NCI-H526 (cell line): ENCODE data around the gene EIF5A.
A peak's percentile ranks its signal among the peaks of the same experiment; 100 is the strongest.

Experiments
- DNase-seq, 2 experiments: peaks; one replicate each; lab custom pipeline; 2025; lab: John Stamatoyannopoulos, UW

EIF5A gene

DNA sequence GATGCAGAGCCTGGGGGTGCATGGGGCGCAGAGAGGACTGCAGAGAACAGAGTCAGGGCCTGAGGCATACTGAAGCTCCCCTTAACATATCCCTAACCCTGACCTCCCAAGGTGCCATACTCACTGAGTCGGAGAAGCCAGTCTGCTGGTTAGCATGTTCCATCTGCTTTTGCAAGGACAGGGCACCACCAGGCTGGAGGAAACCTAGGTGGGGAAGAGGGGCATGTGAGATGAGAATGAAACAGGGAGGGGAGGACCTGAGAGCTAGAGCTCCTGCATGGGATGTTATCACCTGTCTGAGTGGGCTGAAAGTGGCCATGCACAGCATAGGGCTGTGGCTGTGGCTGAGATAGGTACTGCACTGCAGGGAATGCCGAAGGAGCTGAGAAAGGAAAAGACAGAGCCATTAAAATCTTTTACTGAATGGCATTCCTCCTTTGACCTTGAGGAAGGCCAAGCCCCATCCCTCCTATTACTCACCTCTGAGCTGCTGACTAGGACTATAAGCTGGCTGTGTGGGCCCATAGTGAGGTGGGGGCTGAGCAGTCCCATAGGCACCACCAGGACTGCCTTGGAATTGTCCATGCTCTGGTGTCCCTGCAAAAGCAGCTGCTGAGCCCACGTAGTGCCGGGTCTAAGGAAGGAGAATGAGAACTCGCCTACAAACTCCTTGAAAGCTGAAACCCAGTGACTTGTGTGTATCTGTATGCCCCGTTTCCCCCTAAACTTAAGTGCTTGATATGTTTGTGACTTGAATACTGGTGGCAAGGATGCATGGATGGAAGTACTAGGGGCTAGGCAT lies 5.9 kb downstream of the EIF5A start:
- DNase-seq: no peak

DNA sequence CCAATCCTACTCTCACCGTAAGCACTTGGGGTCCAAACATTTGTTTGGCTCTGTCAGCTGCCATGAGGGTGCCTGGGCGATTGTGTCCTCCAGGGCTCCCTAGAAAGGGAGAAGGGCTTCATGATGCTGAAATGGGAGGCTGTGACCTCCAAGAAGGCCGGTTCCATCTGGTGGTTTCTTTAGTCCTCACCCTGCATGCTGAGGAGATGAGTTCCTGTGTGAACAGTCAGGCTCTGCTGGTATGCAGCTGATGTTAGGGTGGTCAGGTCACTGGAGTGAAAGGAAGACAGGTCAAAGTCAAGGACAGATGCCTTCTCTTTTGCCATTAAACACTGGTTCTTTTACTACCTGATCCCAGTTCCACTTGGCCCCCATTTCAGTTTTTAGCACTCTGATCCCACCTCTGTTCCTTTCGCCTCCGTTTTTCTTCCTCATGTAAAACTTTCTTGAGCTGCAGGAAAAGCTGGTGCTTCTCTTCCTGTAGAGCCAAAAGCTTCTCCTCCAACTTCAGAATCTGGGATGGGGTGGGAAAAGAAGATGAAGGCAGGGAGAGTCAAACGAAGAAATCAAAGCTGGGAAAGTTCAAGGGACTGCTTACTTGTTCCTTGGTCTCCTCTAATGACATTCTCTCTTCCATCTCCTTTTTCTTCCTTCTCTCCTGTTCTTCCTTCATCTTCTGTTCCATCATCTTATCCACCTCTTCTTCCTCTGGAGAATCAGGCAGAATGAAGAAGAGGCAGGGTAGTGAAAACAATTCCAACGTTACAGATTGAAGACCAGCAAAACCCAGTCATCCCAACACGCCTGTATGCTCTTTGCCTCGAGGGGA lies 6.7 kb downstream of the EIF5A start:
- DNase-seq: no peak

DNA sequence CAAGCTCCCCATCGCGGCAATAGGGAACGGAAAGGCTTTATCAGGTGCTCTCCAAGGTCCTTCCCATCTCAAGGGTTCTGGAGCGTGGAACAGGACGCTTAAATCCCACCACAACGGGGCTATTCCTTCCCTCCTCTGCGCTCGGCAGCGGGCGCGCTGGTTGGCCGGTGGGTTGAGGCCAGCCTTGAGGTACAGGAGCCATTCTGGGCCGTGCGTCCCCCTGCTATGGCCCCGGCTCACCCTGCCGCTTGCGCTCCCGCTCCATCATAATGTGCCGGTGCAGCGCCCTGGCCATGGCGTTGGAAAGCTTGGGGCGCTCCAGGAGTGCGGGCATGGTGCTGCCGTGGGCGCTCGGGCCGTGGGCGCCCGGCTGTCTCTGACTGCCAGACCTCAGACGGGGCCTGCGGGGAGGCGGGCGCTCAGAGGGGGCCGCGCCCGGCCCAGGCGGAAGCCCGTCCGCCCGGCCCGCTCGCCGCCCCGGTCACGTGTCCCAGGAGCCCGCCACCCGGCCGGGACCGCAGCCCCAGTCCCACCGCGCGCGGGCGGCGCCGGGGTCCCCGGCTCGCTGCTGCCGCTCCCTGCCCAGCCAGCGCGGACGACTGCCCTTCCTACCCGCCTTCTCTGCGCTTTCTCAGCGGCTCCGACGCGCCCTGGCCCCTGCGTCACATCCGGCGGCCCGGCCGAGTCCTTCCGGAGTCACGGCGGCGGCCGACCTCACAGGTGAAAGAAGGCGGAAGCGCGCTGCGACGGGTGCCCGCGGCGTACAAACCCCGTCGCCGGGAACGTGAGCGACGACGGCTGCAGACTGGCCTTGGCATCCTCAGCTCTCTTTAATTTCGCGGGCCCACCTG lies 7.5 kb downstream of the EIF5A start, which contains the start of gene GPS2:
GPS2 (minus strand) TSS at position 642 of the 851 bp plus-strand sequence; CDS start at position 334, 308 bp downstream.
- peak; percentile 47 to 88 for DNase-seq

DNA sequence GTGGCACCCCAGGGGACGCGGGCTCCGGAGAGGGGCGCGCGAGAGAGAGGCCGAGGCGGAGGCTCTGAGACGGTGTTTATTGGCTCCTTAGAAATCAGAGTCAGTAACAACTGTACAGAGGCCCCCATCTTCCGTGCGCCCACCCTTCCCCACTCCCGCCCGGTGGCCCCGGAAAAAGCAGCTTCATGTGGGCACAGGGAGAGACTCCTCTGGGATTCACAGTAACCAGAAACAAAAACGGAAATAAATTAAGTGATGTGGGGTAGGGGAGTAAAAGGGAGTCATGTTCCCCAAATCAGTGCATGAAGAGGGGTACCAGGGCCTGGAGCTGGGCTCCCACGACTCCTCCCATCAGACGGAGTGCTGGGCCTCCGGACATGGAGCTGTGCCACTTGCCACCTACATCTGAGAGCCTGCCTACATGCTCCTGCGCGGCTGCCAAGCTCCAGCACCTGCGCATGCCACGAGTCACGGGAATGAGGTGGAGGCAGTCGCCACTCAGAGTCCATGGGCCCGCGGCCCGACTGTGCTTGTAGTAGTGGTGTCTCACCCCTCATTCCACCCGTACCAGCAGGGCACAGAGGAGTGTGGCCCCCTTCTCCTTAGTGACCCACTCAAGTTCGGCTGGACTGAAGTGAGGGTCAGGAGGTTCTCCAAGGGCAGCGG lies 8.3 kb downstream of the EIF5A start:
- DNase-seq: no peak

DNA sequence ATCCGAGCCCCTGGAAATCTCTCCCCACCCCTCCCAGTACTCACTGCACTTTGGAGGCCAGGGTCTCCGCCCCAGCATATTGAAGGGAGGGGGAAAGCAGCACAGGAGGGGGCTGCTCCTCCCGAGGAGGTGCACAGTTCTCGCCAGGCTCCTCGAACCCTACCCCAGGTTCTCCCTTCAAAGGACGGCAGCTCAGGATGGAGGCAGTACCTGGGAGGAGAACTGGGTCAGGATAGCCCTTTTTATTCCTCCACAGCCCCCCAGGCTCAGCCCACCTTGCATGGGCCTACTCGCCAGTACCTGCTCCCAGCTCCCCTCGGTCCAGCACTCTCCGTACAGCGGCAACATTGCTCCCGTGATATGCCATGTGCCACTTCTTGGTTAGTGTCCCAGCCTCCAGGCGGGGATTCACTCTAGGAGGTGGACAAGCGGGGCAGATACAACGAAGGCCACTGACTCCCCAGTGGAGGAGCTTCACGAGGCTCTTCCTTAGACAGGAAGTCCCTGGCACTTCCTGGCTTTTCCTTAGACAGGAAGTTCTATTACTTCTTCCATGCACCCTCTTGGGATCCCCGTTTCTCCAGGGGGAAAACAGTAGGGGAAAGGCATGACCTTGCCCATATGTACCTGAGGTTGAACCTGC lies 9.9 kb downstream of the EIF5A start:
- DNase-seq: no peak

DNA sequence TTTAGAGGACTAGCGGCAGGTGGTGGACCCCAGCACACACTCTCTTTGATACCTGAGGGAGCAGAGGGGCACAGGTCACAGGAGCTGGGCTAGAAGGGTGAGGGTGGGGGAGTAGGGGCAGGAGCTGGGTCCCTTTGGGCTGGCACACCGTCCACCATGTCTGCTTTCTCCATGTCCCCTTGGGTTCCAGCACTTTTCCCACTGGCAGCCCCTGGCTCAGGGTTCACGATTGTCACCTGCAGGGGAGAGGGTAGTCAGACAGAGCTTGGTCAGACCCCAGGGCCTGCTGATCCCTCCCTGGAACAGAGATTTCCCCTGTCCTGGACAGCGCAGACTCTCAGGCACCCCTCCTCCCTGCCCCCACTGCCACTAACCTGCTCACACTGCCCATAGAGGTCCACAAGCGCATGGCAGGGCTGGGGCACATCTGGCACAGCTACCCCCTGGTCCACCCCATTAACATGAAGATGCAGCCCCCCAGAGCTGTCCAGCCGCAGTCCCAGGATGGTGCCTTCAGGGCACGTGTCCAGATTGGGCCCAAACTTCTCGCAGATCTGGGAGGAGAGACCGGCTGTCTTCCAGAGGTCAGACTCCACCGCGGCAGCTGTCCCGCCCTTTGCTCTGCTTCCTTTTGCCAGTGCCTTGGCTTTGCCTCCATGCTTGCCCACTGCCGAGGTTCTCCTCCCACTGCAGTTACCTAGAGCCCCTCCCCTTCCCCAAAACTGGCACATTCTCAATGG lies 10.9 kb downstream of the EIF5A start:
- DNase-seq: no peak

DNA sequence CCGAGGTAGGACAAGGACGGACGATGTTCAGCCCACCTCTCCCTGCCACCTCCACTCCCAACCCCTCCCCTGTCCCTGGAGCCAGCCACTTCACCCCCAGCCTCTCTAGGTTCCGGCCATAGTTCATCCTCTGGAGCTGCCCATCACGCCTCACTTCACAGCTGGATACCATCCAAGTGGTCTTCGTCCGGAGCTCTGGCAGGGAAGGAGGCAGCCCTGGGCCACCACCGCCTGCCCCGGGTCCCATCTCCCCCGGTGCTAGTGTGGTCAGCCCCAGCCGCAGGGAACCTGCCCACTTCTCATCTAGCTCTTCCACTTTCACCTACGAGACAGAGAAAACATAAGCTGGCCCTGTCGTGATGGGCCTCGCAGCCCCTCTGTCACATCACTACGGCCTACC lies 14.0 kb downstream of the EIF5A start:
- no peak for DNase-seq

DNA sequence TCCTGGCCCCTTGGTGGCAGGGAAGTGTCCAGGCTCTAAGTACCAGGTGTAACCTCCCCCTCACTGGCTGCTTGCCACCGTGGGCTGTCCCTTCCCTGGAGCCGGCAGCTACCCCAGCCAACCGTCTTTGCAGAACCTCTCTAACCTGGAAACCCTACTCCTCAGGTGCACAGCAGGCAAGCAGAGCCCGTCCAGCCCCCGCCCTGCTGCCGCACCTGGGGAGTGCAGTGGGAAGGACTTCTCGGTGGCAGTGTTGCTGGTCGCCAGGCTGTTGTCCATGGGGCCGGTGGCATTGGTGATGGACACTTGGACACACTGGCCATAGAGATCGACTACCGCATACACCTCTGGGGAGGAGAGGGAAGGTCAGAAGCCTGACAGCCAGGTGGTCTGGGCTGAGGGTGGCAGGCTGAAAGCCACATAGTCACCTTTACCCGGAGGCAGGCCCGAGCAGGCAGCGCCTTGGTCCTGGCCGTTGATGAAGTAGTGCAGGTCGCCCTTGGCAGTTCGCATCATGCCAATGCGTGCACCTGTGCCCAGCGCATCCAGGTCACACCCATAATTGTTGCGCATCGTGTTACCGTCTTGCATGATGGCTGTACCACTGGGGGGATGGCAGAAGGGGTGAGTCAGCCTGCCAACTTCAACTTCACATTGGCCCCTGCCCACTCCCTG lies 15.2 kb downstream of the EIF5A start:
- no peak for DNase-seq

DNA sequence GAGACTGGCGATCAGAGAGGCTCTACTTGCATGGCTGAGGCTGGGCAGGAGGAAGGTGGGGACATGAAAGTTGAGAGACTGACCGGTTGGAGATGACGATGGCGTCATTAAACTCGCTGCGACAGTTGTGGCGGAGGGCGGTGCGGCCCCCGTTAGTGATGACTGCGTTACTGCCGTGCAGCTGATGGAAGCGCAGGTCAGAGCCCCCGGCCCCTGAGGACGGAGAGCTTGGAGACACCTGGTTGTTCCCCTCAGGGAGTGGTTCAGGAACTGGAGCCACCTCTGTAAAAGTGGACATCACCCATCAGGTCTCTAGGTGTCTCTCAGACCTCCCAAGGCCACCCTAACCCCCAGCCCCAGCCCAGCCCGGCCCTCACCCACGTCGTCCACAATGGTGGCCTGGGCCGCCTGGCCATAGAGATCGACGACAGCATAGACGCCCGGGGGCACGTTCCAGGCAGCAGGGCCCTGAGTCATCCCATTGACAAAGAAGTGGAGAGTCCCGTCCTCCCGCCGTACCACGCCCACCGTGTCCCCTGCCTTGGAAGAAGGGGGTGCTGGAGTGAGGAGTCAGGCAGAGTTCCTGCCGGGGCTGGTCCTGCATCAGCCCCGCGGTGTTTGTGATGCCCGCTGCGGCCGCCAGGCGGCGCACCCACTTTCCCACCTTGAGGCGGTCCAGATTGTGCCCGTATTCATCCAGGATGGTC lies 16.5 kb downstream of the EIF5A start:
- DNase-seq: peak in 1 of 2 experiments; percentile 37

DNA sequence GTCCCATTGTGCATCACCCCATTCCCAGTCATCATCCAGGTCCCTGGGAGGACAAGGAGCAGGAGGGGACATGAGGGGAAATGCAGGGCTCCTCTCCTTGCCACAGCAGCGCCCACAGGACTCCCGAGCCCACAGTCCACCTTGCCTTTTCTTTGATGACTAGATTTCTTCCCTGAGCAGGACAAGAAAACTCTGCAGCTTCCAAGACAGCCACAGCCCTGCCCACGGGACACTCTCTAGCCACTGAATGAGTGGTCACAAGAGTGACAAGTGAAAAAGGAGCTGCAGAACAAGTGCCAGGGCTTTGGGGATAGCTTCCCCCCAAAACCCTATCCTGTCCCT lies 17.0 kb downstream of the EIF5A start:
- no peak for DNase-seq

DNA sequence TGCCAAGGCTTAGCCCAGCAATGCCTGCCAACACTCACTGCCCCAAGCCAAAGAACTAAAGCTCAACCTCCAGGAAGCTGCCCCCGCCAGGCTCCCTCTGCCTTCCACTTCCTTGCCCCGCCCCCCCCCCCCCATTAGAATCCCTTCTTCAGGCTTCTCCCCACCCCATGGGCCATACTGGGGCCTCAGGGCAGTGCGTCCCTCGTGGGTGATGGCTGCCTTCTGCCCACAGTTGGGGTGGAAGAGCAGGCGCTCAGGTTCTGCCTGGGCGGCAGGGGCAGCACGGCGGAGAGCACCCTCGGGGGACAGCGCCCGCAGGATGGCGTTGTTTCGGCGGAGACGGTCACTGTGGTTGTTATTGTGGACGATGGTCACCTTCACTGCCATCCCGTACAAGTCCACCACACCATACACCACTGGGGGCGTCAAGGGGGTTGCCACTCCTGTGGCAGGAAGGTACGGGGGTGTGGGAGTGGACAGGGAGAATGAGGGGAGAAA lies 17.7 kb downstream of the EIF5A start:
- no peak for DNase-seq

DNA sequence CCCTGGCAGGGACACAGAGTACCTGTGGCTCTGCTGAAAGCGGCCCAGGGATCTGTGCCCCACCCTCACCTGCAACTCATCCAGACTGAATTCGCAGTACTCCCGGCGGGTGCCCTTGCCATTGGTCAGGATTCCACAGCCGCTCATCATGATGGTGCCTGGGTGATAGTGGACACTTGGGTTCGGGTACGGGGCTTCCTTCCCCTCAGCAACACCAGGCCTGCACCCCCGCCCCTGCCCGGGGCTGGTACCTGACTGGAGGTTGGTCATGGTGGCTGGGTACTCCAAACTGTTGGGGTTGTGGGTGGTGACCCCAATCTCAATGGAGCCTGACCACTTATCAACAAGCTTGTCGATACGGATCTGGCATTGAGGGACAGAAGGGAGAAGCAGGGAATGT lies 18.8 kb downstream of the EIF5A start:
- DNase-seq: no peak

DNA sequence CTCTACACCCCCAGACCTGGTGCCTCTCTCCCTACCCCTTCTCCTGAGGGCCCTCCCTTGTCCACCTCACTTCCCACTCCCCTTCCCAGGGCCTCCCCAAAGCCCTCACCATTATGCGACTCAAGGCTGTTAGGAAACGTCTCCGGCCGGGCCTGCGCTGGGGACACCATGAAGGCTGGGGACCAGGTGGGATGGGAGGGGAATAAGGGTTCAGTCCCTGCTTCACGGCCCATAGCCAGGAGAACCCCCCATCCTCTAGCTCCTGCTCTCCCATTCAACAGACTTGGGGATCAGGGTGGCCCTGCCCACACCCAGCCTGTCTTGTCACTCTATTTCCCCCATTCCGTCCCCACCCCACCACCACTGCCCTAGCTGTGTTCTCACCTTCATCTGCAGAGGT lies 19.6 kb downstream of the EIF5A start:
- no peak for DNase-seq

DNA sequence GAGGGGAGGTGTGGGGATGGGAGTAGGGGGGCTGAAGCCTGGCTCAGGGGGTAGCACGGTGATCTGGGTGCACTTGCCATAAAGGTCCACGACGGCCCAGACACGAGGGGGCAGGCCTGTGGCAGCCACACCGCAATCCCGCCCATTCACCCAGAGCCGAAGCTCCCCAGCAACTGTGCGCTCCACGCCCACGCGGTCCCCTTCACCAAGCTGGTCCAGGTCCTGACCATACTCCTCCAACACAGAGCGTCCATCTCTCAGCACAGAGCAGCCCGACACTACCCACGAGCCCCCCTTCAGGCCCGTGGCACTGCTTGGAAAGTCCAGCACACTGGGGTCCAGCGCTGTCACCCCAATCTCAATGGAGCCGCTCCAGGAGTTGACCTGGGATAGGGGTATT lies 20.1 kb downstream of the EIF5A start:
- no peak for DNase-seq

DNA sequence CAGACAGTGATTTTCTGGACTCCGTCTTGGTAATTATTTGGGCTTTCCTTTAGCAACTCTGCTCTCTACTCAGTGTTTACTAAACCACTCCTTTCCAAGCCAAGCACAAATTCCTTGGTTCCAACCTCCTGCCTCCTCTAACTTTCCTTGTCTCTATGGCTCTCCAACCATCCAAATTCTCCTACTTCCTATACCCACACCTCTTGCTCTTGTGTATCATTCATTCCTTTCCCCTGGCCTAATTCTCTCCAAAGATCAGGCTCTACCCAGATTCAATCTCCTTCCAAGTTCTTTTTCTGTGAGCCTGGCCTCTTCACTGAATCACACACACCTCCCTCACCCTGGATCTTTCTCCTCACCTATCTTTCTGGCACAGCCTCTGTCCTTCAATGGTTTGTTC lies 20.6 kb downstream of the EIF5A start:
- DNase-seq: no peak

DNA sequence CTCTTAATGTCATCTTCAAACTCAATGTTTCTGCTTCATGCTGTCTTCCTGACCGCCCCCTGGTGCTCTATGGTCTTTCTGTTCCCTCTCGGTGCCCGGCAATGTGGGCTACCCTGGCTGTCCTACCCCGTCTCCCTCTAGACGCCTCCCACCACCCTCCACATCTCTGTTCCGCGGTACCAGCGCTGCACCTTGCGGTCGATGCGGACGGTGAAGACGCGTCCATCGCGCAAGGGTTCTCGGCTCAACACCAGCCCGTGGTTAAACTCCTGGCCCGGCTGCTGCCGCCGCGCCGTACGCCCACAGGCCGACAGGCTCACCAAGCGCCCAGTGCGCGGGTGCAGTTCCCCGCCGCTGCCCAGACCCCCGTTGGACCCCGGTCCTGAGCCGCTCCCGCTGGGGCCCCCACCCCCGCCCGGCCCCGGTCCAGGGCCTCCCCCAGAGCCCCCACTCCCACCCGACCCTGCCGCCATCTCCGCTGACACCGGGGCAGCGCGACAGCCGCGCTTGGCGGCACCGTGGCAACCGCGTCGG lies 21.5 kb downstream of the EIF5A start, which contains the start of gene NEURL4:
NEURL4 (minus strand) TSS at position 496 of the 534 bp plus-strand sequence; CDS start at position 473, 23 bp downstream.
- no peak for DNase-seq

DNA sequence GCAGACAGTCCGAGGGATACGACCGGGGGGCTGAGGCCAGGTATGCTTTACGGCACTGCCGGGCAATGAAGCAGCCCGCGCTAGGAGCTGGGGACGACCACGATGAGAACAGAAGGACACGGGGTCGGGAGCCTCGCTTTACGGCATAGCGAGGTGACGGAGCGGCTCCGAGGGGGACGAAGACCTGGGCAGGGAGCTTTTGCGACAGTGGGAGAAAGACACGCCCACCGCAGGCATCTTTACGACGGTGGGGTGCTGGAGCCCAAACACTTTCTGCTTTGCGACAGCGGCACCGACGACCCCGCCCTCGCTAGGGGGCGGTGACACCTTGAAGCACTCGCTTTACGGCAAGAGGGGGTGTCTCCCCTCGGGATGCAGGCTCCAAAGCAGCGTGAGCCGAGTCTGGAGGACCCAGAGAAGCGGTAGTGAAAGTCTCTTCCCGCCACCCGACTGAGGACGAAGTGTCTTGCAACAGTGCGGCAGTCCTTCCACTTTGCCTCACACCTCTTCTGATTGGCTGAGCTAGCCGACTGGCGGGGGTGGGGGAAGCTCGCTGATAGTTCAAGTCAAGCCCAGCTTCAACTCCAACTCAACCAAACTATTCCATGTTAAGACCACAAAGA lies 22.1 kb downstream of the EIF5A start:
- DNase-seq: peak; percentile 96 to 100

DNA sequence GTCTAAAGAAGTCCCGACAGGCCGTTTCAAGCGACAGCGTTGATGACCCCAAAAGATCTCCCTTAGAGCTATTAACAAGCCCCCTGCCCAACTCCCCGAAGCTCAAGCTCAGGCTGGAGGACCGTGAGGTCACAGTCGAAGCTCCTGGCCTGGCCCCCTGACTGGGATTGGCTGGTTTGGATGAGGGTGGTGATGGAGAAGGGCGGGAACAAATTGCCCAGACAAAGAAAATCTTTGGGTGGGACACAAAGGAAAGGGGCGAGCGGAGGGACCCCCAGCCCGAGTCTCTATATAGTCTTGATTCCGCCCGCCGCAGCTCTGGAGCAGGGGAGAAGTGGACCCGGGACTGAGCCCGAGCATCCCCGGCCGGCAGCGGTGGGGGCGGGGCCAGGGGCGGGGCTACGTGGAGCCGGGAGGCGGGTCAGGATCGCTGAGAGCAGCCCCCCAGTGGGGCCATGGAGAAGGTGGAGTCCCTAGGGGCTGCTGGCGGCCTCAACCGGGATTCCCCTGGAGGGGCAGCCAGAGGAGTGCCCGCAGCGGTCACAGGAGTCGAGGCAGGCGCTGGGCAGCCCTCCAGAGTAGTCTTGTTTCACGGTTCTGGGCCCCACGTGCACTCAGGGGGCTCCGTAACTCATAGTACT lies 22.7 kb downstream of the EIF5A start:
- peak; percentile 61 to 77 for DNase-seq
